HG02884 (cell line): ENCODE measurements around the gene TSPAN17.

Source experiments
- ATAC-seq: cut with Tn5 transposase; IDR thresholded peaks from one replicate; pipeline ENCODE4 v1.9.1; 2021; ENCODE audit warnings: mild to moderate bottlenecking, moderate library complexity; ENCODE audit not compliant: unreplicated experiment

Gene TSPAN17

DNA sequence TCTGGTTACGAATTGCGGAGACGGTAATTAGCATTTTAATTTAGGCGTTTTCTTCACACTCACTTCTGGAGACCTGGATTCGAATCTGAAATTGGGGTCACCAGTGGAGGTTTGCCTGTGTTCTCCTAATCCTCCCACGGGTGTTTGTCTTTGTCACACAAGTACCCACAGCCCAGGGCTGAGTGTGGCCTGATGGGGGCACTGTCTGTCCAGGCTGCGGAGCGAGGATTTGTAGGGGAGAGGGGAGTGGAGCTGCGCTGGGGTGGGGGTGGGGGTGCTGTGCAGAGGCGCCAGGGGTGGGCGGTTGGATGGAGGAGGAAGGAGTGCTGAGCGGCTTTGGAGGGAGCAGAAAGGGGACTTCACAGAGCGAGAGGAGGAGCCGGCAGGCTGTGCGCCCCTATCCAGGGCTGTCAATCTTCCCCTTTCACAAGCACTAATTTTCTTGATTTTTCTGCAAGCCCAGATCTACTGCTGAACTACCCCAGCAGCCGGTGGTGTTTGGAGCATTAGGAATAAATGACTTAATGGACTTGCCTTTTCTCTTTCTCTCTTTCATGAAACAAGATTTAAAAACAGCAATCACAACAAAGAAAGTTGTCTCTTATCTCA lies 53.1 kb downstream of the TSPAN17 start:
- no peak for ATAC-seq

DNA sequence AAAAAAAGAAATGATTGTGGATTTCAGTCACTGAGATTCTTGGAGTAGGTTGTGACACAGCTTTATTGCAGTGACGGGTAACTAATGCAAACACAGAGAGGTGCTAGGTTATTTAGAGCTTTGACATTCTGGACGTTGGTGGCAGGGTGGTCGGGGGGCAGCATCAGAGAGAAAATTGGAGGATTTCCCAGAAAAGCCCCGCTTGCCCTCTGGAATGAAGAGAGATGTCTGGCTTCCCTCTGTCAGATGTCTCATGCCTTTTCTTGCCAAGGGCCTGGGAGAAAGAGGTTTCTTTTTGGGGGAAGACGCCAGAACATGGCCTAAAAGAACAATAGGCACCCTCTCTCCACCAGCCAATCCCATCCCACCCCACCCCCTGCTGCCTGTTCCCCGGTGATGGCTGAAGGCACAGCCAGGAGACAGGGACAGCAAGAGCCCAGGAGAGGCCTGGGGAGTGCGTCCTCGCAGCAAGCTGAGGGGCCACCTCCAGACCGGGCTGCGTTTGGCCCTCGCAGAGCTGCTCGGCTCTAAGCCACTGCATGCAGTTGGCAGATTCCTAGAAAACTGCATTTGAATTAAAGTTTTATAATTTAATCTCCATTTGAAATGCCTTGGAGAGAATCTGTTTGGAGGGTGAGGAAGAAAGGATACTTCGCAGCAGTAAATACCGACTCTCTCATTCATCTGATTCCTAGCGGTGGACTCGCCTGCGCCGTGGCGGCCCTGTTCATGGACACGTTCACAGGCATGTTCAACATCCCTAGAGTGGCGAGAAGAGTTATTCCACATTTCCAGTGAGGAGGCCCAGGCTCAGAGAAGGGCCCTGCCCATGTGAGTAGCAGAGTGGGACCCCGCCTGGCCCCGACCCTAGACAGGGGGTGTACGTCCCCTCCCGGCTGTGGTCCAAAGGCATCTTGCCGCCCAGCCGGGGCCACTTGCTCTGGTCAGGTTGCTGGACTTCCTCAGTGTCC lies 55.7 kb downstream of the TSPAN17 start:
- no peak for ATAC-seq

DNA sequence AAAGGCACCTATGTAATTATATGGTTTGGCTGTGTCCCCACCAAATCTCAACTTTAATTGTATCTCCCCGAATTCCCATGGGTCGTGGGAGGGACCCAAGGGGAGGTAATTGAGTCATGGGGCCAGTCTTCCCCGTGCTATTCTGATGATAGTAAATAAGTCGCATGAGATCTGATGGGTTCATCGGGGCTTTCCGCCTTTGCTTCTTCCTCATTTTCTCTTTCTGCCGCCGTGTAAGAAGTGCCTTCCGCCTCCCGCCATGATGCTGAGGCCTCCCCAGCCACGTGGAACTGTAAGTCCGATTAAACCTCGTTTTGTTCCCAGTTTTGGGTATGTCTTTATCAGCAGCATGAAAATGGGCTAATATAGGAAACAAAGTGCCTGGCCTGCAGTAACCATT lies 56.6 kb downstream of the TSPAN17 start:
- no peak for ATAC-seq

DNA sequence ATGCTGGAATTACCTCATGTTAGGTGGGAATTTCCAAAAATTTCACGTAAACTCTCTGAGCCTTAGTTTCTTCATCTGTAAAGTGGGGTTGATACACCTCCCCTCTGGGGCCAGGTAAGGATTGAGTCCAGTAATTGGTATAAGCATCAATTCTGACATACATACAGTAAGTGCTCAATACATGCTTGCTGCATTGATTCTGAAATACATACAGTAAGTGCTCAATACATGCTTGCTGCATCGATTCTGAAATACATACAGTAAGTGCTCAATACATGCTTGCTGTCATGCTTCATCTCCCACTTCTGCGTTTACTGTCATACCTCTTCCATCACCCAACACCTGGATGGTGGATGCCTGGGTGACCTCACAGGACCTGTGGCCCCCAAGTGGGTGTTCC lies 57.1 kb downstream of the TSPAN17 start:
- ATAC-seq: no peak

DNA sequence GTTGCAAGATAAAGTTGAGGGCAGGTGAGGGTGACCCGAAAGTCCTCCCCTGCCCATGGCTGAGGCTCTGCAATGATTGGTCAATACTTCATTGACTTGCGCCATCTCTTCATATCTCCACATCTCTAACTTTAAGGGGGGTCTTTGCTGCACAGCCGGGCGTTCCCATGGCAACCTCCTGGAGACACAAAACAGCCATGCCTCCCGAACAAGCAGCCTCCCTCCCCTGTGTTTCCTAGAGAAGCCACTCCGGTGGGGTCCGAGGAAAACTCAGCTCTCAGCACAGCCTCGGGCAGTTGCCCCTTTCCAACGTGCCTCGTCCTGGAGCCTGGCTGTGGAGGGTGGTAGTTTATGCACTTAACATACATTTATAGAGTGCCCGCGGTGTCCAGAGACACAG lies 57.5 kb downstream of the TSPAN17 start:
- ATAC-seq: no peak
